B cell (primary cell): ENCODE results near the gene SMC6. TPM values are rescaled to one million over a fixed set of nuclear protein-coding genes. Genes with fewer than 3 reads are reported as not detected.

ENCODE experiments used
- ATAC-seq: fragments of 200-7000 bp; cut with Tn5 transposase; one replicate; pipeline ENCODE4 v1.10.0; 2021; ENCODE audit warnings: low read depth, mild to moderate bottlenecking, moderate number of reproducible peaks, moderate library complexity
- CTCF ChIA-PET: fragments of 350-600 bp; sonication (Branson Sonifier 250); formaldehyde crosslinking; loops from one replicate; lab custom pipeline; 2021; ENCODE audit warnings: antibody characterized with exemption, inconsistent platforms; lab: Charles Lee
- POLR2A ChIA-PET: fragments of 350-600 bp; sonication (Branson Sonifier 250); formaldehyde crosslinking; loops from one replicate; lab custom pipeline; 2021; ENCODE audit warnings: antibody characterized with exemption; lab: Charles Lee
- DNase-seq: peaks from one replicate; pipeline ENCODE4 v3.0.0; 2013
- H2AFZ ChIP-seq: 2 replicates; pipeline ENCODE4 v1.6.1; 2012; ENCODE audit warnings: mild to moderate bottlenecking, low read depth, low read length; ENCODE audit not compliant: insufficient read depth, poor library complexity, severe bottlenecking
- H3K27ac ChIP-seq, 2 donors: 1 replicate in 1 of 2; 2 replicates in 1 of 2; pipeline ENCODE4 v1.5.1; 2012 to 2013; ENCODE audit warnings: low read length in 2 of 2, mild to moderate bottlenecking in 2 of 2, moderate library complexity in 1 of 2
- H3K27me3 ChIP-seq, 4 experiments: fragments of 200-600 bp in 1 of 4; sonication (generic) in 1 of 4; replicated peaks in 1 of 4; 1 replicate in 2 of 4; 2 replicates in 2 of 4; pipeline versions ENCODE4 v1.6.1 to v1.7.0; 2013 to 2016; ENCODE audit warnings: low read length in 3 of 4, mild to moderate bottlenecking in 2 of 4, mixed read lengths in 1 of 4, moderate library complexity in 1 of 4; ENCODE audit not compliant: insufficient read depth in 4 of 4, control insufficient read depth in 3 of 4; ENCODE audit errors: control extremely low read depth in 1 of 4
- H3K36me3 ChIP-seq, 2 experiments: replicated peaks in 1 of 2; 1 replicate in 1 of 2; 2 replicates in 1 of 2; pipeline versions ENCODE4 v1.6.1 to v1.7.1; 2013; ENCODE audit warnings: low read length in 1 of 2; ENCODE audit not compliant: insufficient read depth in 2 of 2, control insufficient read depth in 1 of 2; ENCODE audit errors: control extremely low read depth in 1 of 2, extremely low read depth in 1 of 2
- H3K4me1 ChIP-seq, 2 donors: fragments of 200-600 bp in 1 of 2; sonication (generic) in 1 of 2; 1 replicate in 1 of 2; 2 replicates in 1 of 2; pipeline versions ENCODE4 v1.5.1 to v1.6.1; 2013 to 2017; ENCODE audit warnings: low read length in 2 of 2; ENCODE audit not compliant: control insufficient read depth in 2 of 2, insufficient read depth in 2 of 2
- H3K4me2 ChIP-seq: replicated peaks from 2 replicates; pipeline ENCODE3; 2012; ENCODE audit warnings: mild to moderate bottlenecking, low read depth, low read length; ENCODE audit not compliant: poor library complexity, severe bottlenecking
- H3K4me3 ChIP-seq, 5 experiments: fragments of 200-600 bp in 1 of 5; sonication (generic) in 1 of 5; 1 replicate in 3 of 5; 2 replicates in 2 of 5; pipeline versions ENCODE4 v1.5.1 to v1.7.0; 2011 to 2016; ENCODE audit warnings: low read length in 4 of 5, mild to moderate bottlenecking in 4 of 5, low read depth in 2 of 5, control low read depth in 1 of 5, moderate library complexity in 1 of 5; ENCODE audit not compliant: insufficient read depth in 1 of 5; ENCODE audit errors: control extremely low read depth in 1 of 5, extremely low read depth in 1 of 5
- H3K79me2 ChIP-seq: fragments of 200-600 bp; sonication (generic); one replicate; pipeline ENCODE4 v1.6.0; 2016; ENCODE audit warnings: low read length; ENCODE audit not compliant: control insufficient read depth, insufficient read depth
- H3K9ac ChIP-seq: fragments of 200-600 bp; sonication (generic); 2 replicates; pipeline ENCODE4 v1.6.1; 2017; ENCODE audit warnings: mild to moderate bottlenecking, low read length, moderate library complexity
- H3K9me3 ChIP-seq, 3 donors: one replicate each; pipeline versions ENCODE4 v1.6.1 to v1.7.1; 2013; ENCODE audit warnings: low read length in 2 of 3; ENCODE audit not compliant: control insufficient read depth in 2 of 3, insufficient read depth in 1 of 3; ENCODE audit errors: control extremely low read depth in 1 of 3
- H4K20me1 ChIP-seq: 2 replicates; pipeline ENCODE4 v1.6.0; 2012; ENCODE audit warnings: mild to moderate bottlenecking, low read length; ENCODE audit not compliant: insufficient read depth, control insufficient read depth, poor library complexity, severe bottlenecking
- H3K27ac Mint-ChIP-seq: one replicate; pipeline ENCODE4 v1.8.0; 2021; ENCODE audit warnings: mixed read lengths
- H3K27me3 Mint-ChIP-seq: one replicate; pipeline ENCODE4 v1.8.0; 2021; ENCODE audit warnings: mixed read lengths
- H3K4me1 Mint-ChIP-seq: one replicate; pipeline ENCODE4 v1.8.0; 2021; ENCODE audit warnings: mixed read lengths
- H3K4me3 Mint-ChIP-seq: one replicate; pipeline ENCODE4 v1.8.0; 2021; ENCODE audit warnings: mixed read lengths
- H3K9me3 Mint-ChIP-seq: one replicate; pipeline ENCODE4 v1.8.0; 2022; ENCODE audit warnings: mixed read lengths; ENCODE audit not compliant: insufficient read depth
- CTCF ChIP-seq: fragments of 200-600 bp; IDR thresholded peaks from one replicate; pipeline ENCODE4 v1.8.0; 2022; ENCODE audit warnings: antibody characterized with exemption, mild to moderate bottlenecking
- EZH2 ChIP-seq: IDR thresholded peaks from 2 replicates; pipeline ENCODE4 v1.6.1; 2012; ENCODE audit warnings: borderline replicate concordance, low read depth, mild to moderate bottlenecking, moderate library complexity, low read length; ENCODE audit not compliant: insufficient read depth, poor library complexity, severe bottlenecking
- WGBS: methylation state at CpG from one replicate; pipeline ENCODE4 v1.1.5; 2013; ENCODE audit warnings: missing lambda C conversion rate; ENCODE audit not compliant: insufficient coverage; 5-methylcytosine and 5-hydroxymethylcytosine counted together
- intact Hi-C: fragments of 100-400 bp; cut with micrococcal nuclease; formaldehyde crosslinking; loops from one replicate; pipeline ENCODE4 v1.10.0; 2022
- polyA plus RNA-seq: library from polyadenylated mRNA; depleted of rRNA; stranded (reverse); fragments of >200 nt; gene quantifications from 2 replicates; pipeline ENCODE4 v1.2.3, GENCODE V29; 2012
- total RNA-seq, 2 donors: library from RNA; stranded (reverse); fragments of 120-200 nt in 1 of 2; gene quantifications; 1 replicate in 1 of 2; 2 replicates in 1 of 2; pipeline versions ENCODE4 v1.2.3 to v1.2.4, GENCODE V29; 2013 to 2022

The SMC6 gene
- total and polyA plus RNA-seq, 2 donors (not counting 1 experiment from before 2014, with no cell fraction given) = 27.2 to 111 TPM

GRCh38 chr2:17667898-17668297, 85.7 kb downstream of the SMC6 start:
- no peak overlapping the region for H2AFZ ChIP-seq
- no peak overlapping the region for H3K4me2 ChIP-seq
- H3K9ac ChIP-seq = no peak overlapping the region
- no peak for ATAC-seq
- no peaks in the 10 kb centered on the region for H3K27me3 ChIP-seq
- DNase-seq = no peak
- CTCF ChIA-PET = interaction anchor here (0.7 to 1.6 kb wide), 6 partner anchors 9 to 894 kb away, joined by 3 to 6 read pairs (median 4); no protein-coding TSS in a partner anchor
- H3K27ac Mint-ChIP-seq = no peak overlapping the region
- H3K27ac ChIP-seq = no peak overlapping the region
- POLR2A ChIA-PET = no interaction called here
- H3K4me3 Mint-ChIP-seq = no peak overlapping the region
- no CpG with 5 or more reads among the region's 1 CpG for WGBS
- no peak overlapping the region for H3K4me3 ChIP-seq
- no peaks in the 10 kb centered on the region for H3K4me1 Mint-ChIP-seq
- no peak for TF ChIP-seq EZH2
- no peak for TF ChIP-seq CTCF
- H3K79me2 ChIP-seq = no peaks in the 10 kb centered on the region
- H3K36me3 ChIP-seq = peaks cover 7 to 68% of the 10 kb centered on the region in 2 experiments
- H3K4me1 ChIP-seq = no peaks in the 10 kb centered on the region
- no peaks in the 10 kb centered on the region for H3K9me3 ChIP-seq
- no peaks in the 10 kb centered on the region for H3K27me3 Mint-ChIP-seq
- no peaks in the 10 kb centered on the region for H4K20me1 ChIP-seq
- H3K9me3 Mint-ChIP-seq = no peaks in the 10 kb centered on the region
- intact Hi-C loops = no loop called here

GRCh38 chr2:17664534-17664933, 89.1 kb downstream of the SMC6 start:
- H3K4me2 ChIP-seq = no peak overlapping the region
- no peak overlapping the region for H3K27ac ChIP-seq
- Mint-ChIP-seq H3K4me1 (no peaks in the 10 kb centered on the region), H3K27ac (no peak overlapping the region), H3K4me3 (no peak overlapping the region), H3K9me3 (no peaks in the 10 kb centered on the region), H3K27me3 (no peaks in the 10 kb centered on the region)
- no peak for DNase-seq
- no peak overlapping the region for H3K9ac ChIP-seq
- no peak overlapping the region for H3K4me3 ChIP-seq
- no peak overlapping the region for H2AFZ ChIP-seq
- no peaks in the 10 kb centered on the region for H4K20me1 ChIP-seq
- H3K4me1 ChIP-seq = no peaks in the 10 kb centered on the region
- H3K36me3 ChIP-seq = peaks cover 11 to 76% of the 10 kb centered on the region in 2 experiments
- POLR2A ChIA-PET = no interaction called here
- H3K27me3 ChIP-seq = no peaks in the 10 kb centered on the region
- no CpG with 5 or more reads among the region's 1 CpG for WGBS
- TF ChIP-seq CTCF = no peak
- no peak for TF ChIP-seq EZH2
- intact Hi-C loops = no loop called here
- no peak for ATAC-seq
- CTCF ChIA-PET = no interaction called here
- H3K9me3 ChIP-seq = no peaks in the 10 kb centered on the region
- no peaks in the 10 kb centered on the region for H3K79me2 ChIP-seq
